GM18520 (cell line): ENCODE data around the gene TACR1.

Experiments used
- ATAC-seq: cut with Tn5 transposase; IDR thresholded peaks from one replicate; pipeline ENCODE4 v1.9.1; 2021; ENCODE audit not compliant: unreplicated experiment

Gene TACR1

GRCh38 chr2:75055142-75055819, 144.0 kb downstream of the TACR1 start:
- ATAC-seq: no peak

- ATAC-seq: no peak
Observed at GRCh38 chr2:75054296-75054695, 145.0 kb downstream of the TACR1 start.

GRCh38 chr2:75053484-75054112, 145.7 kb downstream of the TACR1 start:
- peak; percentile 81 for ATAC-seq

- no peak for ATAC-seq
Observed at GRCh38 chr2:75047992-75048625, 151.2 kb downstream of the TACR1 start.

DNA sequence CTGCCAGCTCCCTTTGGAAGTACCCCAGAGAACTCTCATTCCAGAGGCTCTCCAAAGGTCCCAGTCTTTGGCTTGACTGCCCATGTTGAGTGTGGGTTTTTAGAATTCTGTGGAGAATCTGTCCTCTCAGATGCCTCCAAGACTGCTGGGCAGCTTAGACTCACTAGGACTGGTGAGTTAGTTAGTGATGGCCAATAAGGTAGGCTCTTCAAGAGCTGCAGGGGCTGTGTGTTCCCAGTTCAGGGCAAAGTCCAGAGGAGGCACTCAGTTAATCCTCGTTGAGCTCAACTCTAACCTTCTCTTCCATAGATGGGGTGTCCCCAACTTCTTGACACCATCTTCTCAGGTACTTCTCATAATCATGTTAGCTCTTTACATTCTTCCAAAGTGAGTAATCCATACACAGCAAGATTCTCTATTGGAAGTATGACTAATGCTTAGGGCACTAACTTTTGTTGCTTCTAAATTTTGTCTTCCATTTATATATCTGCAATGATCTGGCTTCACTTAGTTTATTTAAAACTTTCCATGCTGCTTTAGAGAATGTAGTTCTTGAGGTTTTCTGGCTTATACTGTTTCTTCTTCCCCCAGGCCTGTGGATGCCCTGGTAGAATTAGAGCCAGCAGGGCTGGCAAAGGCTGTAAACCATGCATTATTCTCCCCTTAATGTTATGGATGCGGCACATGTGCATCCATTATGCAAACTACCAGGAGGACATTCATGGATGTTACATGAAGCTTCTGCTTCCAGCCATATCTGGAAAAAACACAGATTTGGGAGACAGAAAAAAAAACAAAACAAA, 151.9 kb downstream of the TACR1 start:
- no peak for ATAC-seq

GRCh38 chr2:75045526-75046050, 153.7 kb downstream of the TACR1 start:
- ATAC-seq: no peak

GRCh38 chr2:75044291-75044690, 155.0 kb downstream of the TACR1 start:
- ATAC-seq: no peak

GRCh38 chr2:75042823-75043222, 156.5 kb downstream of the TACR1 start:
- ATAC-seq: no peak

- ATAC-seq: no peak
Observed at GRCh38 chr2:75041731-75042600, 157.4 kb downstream of the TACR1 start.

DNA sequence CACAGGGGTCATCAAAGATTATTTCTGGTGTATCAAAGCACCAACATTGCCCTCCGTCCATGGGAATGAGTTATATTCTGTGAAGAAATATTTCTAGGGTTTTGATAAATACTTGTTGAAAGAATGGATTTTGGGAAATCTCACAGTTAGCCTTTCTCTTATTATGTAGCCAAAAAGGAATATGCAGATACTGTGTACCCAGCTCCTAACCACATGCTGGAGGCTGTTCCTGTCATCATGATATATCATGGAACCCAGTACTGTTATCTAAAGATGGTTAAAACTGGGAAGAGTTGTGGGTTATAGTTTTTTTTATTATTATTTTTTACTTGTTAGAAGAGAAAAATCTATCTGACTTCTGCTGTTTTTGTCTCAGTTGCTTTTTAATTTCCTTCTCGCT, 158.1 kb downstream of the TACR1 start:
- no peak for ATAC-seq

GRCh38 chr2:75035444-75036353, 163.6 kb downstream of the TACR1 start:
- no peak for ATAC-seq

DNA sequence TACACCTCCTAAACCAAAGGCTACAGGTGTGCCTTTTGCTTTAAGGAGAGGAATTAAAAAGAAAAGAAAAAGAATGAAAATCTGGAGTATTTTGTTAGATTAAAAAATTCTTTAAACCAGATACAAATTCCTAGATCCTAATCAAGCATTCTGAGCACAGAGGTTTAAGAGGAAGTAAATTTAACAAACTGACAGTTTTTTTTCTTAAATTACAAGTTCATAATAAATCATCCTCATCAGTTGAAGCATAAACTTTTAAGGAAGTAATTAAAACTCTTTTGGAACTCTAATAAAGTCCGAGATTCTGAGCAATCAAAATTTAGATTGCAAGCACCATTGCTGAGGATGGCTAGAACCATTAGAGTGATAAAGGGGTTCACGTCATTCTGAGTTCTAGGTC, 165.8 kb downstream of the TACR1 start:
- no peak for ATAC-seq

GRCh38 chr2:75031906-75032803, 167.2 kb downstream of the TACR1 start:
- no peak for ATAC-seq

DNA sequence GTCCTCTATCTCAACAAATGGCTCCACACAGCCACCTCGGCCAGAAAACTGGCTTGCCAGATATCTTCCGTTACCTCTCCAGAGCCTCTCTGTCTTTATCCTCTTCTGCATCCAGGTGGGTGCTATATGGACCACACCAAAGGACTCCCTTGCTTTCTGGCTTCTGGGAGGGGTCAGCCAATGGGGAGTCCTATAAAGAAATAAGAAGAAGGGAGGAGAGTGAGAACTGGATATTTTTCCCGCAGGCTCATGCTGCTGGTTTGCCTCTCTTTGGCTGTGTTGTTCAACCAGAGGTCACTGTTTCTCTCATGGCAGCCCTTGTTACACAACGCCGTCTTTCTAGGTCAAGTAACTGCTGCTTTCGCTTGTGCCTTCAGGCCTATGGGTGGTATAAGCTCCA, 168.1 kb downstream of the TACR1 start:
- ATAC-seq: no peak

GRCh38 chr2:75030218-75031009, 168.9 kb downstream of the TACR1 start:
- ATAC-seq: no peak

- ATAC-seq: no peak
Observed at GRCh38 chr2:75027886-75028285, 171.4 kb downstream of the TACR1 start.

GRCh38 chr2:75025633-75026380, 173.5 kb downstream of the TACR1 start:
- ATAC-seq: no peak
